ENCODE results near the gene FOXJ3. TPM values are rescaled to one million over a fixed set of nuclear protein-coding genes. Genes with fewer than 3 reads are reported as not detected.

The FOXJ3 gene
- total RNA-seq, 1 experiment from 2014 or later = 55.3 TPM

DNA sequence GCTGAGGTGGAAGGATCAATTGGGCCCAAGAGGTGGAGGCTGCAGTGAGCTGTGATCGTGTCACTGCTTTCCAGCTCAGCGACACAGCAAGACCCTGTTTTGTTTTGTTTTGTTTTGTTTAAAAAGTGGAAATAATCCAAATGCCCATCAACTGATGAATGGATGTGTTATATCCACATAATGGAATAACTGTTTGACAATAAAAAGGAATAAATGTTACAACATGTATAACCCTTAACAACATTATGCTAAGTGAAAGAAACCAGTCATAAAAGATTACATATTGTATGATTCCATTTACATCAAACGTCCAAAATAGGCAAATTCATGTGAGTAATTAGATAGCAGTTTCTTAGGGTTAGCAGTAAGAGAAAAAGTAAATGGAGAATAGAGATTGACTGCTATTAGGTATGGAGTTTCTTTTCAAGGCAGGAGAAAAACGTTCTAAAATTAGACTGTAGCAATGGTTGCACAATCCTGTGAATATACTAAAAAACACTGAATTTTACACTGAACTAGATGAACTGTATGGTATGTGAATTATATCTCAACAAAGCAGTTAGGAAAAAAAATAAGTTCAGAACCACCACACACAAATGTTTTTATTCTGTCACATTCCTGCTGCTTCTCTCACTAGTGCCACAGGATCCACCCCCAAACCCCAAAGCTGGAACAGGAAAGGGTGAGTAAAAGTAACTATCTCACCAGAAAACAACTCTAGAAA lies 15.7 kb downstream of the FOXJ3 start:
- Histone ChIP-seq H3K36me3 (ENCODE audit: control insufficient read depth, insufficient read depth, low read length) (0 out of 2 replicates have a peak, but pooled peaks cover 2% of the 10 kb centered on the region), H3K9me3 (ENCODE audit: control insufficient read depth, insufficient read depth, low read depth, low read length) (no peaks in the 10 kb centered on the region), H3K27me3 (ENCODE audit: control insufficient read depth, insufficient read depth, low read length) (no peaks in the 10 kb centered on the region), H3K27ac (ENCODE audit: low read length) (no peak overlapping the region), H3K4me1 (ENCODE audit: control insufficient read depth, insufficient read depth, low read length) (peaks cover 33% of the 10 kb centered on the region), H3K4me3 (ENCODE audit: low read depth in 2 of 2, low read length in 2 of 2) (no peak overlapping the region)
- intact Hi-C loops (cut with micrococcal nuclease; ENCODE audit: unreplicated experiment) (loop anchor here (10.0 kb wide), 1 partner anchor 144 kb away; no protein-coding TSS in a partner anchor), in situ Hi-C loops (cut with HindIII; ENCODE audit: low pct_unique_long_range_greater_than_20kb, low sequenced_read_pairs) (no loop called here)
- CTCF ChIA-PET = no interaction called here
- no peak for ATAC-seq
- DNase-seq (ENCODE audit: low read depth, low spot score) = no peak
- BruUV-seq (replicated peaks) = TSS peak; percentile 20
- TF ChIP-seq, protein P1, sequence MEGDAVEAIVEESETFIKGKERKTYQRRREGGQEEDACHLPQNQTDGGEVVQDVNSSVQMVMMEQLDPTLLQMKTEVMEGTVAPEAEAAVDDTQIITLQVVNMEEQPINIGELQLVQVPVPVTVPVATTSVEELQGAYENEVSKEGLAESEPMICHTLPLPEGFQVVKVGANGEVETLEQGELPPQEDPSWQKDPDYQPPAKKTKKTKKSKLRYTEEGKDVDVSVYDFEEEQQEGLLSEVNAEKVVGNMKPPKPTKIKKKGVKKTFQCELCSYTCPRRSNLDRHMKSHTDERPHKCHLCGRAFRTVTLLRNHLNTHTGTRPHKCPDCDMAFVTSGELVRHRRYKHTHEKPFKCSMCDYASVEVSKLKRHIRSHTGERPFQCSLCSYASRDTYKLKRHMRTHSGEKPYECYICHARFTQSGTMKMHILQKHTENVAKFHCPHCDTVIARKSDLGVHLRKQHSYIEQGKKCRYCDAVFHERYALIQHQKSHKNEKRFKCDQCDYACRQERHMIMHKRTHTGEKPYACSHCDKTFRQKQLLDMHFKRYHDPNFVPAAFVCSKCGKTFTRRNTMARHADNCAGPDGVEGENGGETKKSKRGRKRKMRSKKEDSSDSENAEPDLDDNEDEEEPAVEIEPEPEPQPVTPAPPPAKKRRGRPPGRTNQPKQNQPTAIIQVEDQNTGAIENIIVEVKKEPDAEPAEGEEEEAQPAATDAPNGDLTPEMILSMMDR (IDR thresholded peaks at IDR 0.05) = no peak
- TF ChIP-seq TCF7L2 (IDR thresholded peaks at IDR 0.05; ENCODE audit: low read depth, low read length) = no peak
- no peak for TF ChIP-seq SIN3A (IDR thresholded peaks at IDR 0.05; ENCODE audit: borderline replicate concordance, insufficient read depth, low read depth, low read length)
- no peak for TF ChIP-seq POLR2AphosphoS5 (IDR thresholded peaks at IDR 0.05; ENCODE audit: low read depth, low read length)
- TF ChIP-seq, protein P2, sequence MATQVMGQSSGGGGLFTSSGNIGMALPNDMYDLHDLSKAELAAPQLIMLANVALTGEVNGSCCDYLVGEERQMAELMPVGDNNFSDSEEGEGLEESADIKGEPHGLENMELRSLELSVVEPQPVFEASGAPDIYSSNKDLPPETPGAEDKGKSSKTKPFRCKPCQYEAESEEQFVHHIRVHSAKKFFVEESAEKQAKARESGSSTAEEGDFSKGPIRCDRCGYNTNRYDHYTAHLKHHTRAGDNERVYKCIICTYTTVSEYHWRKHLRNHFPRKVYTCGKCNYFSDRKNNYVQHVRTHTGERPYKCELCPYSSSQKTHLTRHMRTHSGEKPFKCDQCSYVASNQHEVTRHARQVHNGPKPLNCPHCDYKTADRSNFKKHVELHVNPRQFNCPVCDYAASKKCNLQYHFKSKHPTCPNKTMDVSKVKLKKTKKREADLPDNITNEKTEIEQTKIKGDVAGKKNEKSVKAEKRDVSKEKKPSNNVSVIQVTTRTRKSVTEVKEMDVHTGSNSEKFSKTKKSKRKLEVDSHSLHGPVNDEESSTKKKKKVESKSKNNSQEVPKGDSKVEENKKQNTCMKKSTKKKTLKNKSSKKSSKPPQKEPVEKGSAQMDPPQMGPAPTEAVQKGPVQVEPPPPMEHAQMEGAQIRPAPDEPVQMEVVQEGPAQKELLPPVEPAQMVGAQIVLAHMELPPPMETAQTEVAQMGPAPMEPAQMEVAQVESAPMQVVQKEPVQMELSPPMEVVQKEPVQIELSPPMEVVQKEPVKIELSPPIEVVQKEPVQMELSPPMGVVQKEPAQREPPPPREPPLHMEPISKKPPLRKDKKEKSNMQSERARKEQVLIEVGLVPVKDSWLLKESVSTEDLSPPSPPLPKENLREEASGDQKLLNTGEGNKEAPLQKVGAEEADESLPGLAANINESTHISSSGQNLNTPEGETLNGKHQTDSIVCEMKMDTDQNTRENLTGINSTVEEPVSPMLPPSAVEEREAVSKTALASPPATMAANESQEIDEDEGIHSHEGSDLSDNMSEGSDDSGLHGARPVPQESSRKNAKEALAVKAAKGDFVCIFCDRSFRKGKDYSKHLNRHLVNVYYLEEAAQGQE (IDR thresholded peaks at IDR 0.05; ENCODE audit: insufficient read depth in 1 of 2, low read depth in 2 of 2, low read length in 1 of 2) = no peak
- POLR2A ChIA-PET = no interaction called here

DNA sequence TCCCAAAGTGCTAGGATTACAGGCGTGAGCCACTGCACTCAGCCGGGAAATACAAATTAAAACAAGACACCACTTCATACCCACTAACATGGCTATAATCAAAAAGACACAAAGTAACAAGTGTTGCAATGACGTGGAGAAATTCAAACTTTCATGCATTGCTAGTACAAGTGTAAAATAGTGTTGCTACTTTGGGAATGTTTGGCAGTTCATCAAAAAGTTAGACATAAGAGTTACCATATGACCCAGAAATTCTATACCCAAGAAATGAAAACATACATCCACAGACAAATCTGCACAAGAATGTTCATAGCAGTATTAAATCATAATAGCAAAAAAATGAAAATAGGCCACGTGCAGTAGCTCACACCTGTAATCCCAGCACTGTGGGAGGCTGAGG lies 16.4 kb downstream of the FOXJ3 start:
- ATAC-seq (no peak), DNase-seq (ENCODE audit: low read depth, low spot score) (no peak)
- POLR2A ChIA-PET = no interaction called here
- Histone ChIP-seq H3K9me3 (ENCODE audit: control insufficient read depth, insufficient read depth, low read depth, low read length) (no peaks in the 10 kb centered on the region), H3K27me3 (ENCODE audit: control insufficient read depth, insufficient read depth, low read length) (no peaks in the 10 kb centered on the region), H3K27ac (ENCODE audit: low read length) (no peak overlapping the region), H3K4me3 (ENCODE audit: low read depth in 2 of 2, low read length in 2 of 2) (no peak overlapping the region), H3K36me3 (ENCODE audit: control insufficient read depth, insufficient read depth, low read length) (0 out of 2 replicates have a peak, but pooled peaks cover 2% of the 10 kb centered on the region), H3K4me1 (ENCODE audit: control insufficient read depth, insufficient read depth, low read length) (peaks cover 33% of the 10 kb centered on the region)
- intact Hi-C loops (cut with micrococcal nuclease; ENCODE audit: unreplicated experiment) (loop anchor here (10.0 kb wide), 1 partner anchor 144 kb away; no protein-coding TSS in a partner anchor), in situ Hi-C loops (cut with HindIII; ENCODE audit: low pct_unique_long_range_greater_than_20kb, low sequenced_read_pairs) (no loop called here)
- CTCF ChIA-PET = no interaction called here
- BruUV-seq (replicated peaks) = no TSS peak
- TF ChIP-seq SIN3A (IDR thresholded peaks at IDR 0.05; ENCODE audit: borderline replicate concordance, insufficient read depth, low read depth, low read length) = no peak
- no peak for TF ChIP-seq POLR2AphosphoS5 (IDR thresholded peaks at IDR 0.05; ENCODE audit: low read depth, low read length)
- no peak for TF ChIP-seq TCF7L2 (IDR thresholded peaks at IDR 0.05; ENCODE audit: low read depth, low read length)
- TF ChIP-seq, protein P2 (IDR thresholded peaks at IDR 0.05; ENCODE audit: insufficient read depth in 1 of 2, low read depth in 2 of 2, low read length in 1 of 2) = no peak
- TF ChIP-seq, protein P1 (IDR thresholded peaks at IDR 0.05) = no peak
